ENCODE data around the gene TEKT3.

DNA sequence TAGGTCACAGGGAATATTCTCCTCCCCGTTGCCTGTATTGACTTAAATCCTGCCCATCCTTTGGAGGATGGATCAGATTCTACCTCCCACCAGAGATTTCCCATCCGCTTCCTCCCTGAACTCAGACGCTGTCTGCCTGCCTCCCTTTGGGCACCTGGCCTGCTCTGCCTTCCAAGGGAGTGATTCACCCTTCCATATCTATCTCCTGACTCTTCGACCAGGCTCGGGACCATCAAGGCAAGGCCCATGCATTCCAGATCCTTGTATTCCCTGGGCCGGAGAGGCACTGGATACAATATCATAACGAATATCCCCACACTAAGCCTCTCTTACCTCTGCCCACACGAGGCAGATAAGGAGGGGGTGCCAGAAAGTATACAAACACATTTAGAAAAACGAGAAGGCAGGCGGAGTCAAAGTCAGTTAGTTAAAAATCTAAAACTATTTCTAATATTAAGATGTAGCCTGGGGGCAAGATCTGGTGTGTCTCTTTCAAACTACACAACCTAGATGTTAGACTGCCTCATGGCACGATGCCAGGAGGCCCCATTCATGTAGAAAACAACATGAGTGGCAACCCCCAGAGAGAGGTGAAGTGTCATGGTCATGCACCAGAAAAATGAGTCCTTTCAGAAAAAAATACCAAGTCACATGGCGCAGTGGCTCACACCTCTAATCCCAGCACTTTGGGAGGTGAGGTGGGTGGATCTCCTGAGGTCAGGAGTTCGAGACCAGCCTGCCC is 85.5 kb downstream of the TEKT3 start:
- TF ChIP-seq EZH2 (IDR thresholded peaks at IDR 0.05; ENCODE audit: borderline replicate concordance, low read length): no peak
- TF ChIP-seq, protein P1, sequence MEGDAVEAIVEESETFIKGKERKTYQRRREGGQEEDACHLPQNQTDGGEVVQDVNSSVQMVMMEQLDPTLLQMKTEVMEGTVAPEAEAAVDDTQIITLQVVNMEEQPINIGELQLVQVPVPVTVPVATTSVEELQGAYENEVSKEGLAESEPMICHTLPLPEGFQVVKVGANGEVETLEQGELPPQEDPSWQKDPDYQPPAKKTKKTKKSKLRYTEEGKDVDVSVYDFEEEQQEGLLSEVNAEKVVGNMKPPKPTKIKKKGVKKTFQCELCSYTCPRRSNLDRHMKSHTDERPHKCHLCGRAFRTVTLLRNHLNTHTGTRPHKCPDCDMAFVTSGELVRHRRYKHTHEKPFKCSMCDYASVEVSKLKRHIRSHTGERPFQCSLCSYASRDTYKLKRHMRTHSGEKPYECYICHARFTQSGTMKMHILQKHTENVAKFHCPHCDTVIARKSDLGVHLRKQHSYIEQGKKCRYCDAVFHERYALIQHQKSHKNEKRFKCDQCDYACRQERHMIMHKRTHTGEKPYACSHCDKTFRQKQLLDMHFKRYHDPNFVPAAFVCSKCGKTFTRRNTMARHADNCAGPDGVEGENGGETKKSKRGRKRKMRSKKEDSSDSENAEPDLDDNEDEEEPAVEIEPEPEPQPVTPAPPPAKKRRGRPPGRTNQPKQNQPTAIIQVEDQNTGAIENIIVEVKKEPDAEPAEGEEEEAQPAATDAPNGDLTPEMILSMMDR (IDR thresholded peaks at IDR 0.05; ENCODE audit: low read length): no peak
